Amniotic epithelial cell (primary cell): ENCODE measurements around the gene CHCHD6.

Experiments used
- DNase-seq: peaks from one replicate; pipeline ENCODE4 v3.0.0-alpha.2; 2010; ENCODE audit warnings: low read depth

The CHCHD6 gene

GRCh38 chr3:126703512-126704493, at the start of gene CHCHD6:
CHCHD6 (plus strand) TSS chr3:126704240; CDS start chr3:126704313, 73 bp downstream.
- peak; percentile 88 for DNase-seq

GRCh38 chr3:126654571-126655383, 49.3 kb upstream of the CHCHD6 start, which contains the start of gene TXNRD3:
TXNRD3 (minus strand) TSS chr3:126655124.
- DNase-seq = peak; percentile 56

DNA sequence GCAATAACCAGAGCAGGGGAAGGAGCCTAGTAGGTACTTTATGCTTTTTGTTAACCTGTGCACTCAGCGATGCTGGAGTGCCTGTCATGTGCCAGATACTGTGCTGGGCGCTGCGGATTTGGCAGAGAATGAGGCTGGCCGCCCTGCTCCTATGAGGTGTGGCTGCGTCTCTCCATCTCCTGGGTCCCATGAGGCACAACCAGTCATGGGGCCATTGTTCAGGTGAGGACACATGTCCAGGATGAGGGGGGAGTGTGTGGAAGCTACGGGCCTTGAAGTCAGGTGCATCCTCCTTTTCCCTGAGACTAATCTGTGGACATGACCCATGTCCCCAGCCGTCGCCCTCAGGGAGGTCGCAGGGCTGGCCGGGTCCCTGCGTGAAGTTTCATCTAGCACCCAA, 48.2 kb upstream of the CHCHD6 start:
- DNase-seq = no peak

DNA sequence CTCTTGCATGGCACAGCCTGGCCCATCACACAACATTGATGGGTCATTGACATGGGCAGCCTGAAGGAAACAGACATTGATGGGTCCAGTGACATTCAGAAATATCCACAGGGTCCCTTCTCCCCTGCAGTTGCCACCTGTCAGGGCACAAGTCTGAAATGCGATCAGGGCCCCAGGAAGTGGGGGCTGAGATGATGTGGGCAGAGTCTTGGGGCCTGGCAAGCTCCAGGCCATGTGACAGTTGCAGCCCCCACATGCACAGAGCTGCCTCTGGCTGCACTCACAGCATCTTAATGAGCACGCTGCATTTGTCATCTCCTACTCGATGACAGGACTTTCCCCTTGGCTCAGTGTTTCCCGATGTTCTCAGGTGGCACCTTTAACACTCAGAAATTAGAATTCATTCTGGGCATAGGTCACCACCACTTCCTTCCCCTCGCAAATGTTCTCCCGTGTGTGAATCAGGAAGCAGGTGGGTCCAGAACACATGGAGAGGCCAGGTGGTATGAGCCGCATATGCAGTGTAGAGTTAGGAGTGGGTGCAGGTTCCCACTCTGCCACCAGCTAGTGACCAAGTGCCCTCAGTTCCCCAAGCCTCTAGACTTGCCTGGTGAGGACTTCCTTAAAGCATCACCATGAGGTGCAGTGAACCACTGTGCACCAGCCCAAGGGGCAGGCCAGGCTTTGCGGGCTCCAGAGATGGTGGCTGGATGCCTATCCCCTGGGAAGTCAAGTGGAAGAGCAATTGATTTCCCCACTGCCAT, 47.5 kb upstream of the CHCHD6 start:
- DNase-seq = no peak

DNA sequence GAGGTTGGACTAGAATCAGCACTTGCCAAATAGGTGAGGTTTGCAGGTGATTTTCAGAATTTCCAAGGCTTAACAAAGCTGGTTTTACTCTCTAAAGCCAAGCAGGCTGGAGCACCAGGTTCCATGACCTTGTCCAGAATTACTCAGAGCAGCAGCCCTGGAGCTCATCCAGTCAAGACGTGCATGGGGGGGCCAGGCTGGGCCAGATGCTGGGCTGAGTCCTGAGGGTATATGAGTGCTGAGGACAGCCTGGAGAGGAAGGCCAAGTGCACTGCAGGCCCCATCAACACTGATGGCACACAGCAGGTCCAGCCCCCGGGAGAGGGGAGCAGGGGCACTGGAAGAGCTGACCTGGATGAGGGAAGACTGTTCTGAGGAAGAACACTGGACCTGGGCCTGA, 46.1 kb upstream of the CHCHD6 start:
- DNase-seq = no peak

GRCh38 chr3:126658584-126658983, 45.5 kb upstream of the CHCHD6 start:
- no peak for DNase-seq

GRCh38 chr3:126659915-126660886, 43.8 kb upstream of the CHCHD6 start:
- DNase-seq = no peak

DNA sequence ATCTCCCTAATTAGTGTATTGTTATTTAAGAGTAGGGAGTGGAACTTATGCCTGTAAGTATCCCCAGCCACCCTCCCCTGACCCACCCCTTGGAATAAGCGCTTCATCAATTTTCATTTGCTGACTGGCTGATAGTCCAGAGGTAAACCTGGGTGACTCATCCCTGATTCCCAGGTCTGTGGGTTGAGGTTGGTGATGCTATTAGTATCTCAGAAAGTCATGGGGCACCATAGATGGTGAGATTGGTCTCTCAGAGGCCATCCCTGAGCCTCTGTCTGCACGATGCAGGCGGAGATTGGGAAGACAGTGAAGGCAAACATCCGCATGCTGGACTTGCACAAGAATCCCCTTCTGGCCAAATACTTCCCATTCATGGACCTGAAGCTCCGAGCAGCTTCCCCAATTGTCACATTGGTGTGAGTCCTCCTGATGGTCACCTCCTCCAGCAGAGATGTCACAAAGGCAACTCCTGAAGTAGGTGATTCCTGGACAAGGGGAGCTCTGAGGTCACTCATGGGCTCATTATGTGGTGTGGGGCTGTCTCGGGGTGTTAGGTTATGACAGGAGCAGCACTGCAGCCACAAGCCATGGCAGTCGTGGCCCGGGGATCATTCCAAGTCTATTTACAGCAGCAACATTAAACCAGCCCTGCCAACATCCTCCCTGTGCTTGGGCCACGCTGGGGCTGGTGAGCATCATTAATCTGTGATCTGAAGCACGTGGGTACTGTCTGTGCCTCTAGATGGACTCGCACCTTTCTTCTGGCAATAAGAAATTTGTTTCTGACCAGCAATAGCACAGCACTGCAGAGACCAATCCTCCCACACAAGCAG, 42.3 kb upstream of the CHCHD6 start:
- DNase-seq = no peak

GRCh38 chr3:126663257-126663656, 40.8 kb upstream of the CHCHD6 start:
- DNase-seq = no peak

- no peak for DNase-seq
These were observed 40.3 kb upstream of the CHCHD6 start for GRCh38 chr3:126663750-126664149.

GRCh38 chr3:126664591-126665214, 39.3 kb upstream of the CHCHD6 start:
- DNase-seq = no peak

DNA sequence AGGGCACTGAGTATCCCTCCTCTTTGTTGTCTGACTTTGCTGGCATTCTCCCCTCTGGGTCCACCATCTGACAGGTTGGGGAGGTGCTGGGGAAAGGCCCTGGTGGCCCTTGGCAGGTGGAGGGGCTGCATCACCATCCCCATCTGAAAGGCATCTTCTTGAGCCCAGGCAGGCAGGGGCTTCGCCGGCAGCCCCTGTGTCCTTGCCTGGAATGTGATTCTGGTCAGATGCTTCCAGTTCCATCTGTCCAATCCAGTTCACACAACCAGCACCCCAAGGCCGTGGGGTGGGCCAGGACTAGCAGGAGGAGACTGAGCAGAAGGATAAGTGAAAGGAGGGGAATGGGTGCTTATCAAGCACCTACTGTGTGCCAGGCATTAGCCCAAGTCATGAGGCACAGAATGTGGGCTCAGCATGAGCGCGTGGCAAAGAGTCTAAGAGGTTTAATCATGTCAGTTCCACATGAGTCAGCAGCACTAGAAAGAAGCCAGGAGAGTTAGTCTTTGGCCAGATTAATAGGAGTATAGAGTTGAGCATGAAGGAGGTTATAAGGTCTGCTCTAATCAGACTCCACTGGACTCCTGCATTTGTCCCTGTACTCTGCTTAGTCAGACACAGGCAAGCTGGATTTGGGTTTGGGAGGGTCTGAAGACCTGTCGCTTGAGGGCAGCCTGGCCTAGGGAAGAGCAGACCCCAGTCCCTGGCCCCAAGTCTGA, 38.7 kb upstream of the CHCHD6 start:
- no peak for DNase-seq

DNA sequence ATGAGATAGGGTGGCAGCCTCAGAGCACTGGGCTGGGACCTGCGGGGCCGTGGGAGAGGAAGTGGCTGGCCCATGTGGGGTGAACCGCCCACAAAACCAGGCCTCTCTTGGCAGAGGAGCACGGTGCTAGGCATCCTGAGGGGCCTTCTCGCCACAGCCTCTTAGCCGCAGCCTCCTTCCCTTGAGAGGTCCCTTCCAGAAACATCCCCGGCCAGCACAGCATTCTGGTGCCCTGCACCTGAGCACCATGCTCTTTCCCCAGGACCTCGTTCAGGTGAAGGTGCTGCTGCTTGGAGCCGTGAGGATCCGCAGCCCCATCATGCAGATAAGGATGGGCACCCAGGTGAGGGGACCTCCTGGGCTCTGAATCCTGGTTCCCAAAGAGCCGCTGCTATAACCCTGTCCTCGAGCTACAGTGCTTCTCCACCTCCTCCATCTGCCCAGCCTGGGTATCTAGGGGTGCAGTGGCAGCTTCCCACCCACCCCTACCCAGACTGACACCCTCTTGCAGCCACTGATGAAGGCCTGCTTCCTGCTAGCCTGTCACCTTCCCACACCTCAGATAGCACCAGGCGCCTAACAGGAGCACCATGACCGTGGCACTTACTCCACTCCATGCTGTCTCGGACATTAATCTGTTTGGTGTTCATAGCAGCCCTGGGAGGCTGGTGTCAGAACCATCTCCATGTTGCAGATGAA, 37.9 kb upstream of the CHCHD6 start:
- no peak for DNase-seq

DNA sequence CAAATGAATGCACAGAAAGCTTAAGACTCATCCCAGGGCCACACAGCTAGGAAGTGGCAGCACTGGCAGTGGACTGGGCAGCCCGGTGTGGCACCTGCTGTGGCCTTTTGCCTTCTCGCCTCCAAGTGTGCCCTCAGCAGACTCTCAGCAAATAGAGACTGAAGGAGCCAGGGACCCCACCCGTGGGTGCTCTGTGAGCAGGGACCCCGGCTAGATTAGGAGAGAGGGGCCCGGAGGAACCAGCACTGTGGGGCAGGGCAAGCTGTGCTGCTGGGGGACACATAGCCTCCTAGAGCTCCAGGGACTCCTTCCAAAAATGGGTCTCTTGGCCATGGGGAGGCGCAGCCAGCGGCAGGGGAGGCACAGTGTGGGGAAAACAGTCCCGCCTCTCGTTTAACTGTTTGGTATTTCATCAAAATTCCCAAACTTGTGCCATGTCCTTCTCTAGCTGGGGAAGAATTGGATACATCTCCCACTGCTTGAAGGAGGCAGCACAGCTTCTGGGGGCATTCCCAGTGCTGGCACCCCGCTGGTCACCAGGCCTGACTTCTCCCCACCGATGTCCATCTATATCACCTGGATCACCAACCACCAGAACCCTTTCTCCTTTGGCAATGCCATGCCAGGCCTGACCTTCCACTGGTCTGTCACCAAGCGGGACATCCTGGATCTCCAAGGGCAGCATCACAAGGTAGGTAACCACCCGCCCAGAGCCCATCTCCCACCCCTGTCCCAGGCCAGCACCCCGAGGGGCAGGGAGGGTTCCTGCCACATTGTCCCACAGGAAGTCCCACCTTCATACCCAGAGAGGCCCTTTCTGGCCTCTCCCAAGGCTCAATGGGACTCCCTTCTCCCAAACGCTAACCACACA, 37.1 kb upstream of the CHCHD6 start:
- no peak for DNase-seq

DNA sequence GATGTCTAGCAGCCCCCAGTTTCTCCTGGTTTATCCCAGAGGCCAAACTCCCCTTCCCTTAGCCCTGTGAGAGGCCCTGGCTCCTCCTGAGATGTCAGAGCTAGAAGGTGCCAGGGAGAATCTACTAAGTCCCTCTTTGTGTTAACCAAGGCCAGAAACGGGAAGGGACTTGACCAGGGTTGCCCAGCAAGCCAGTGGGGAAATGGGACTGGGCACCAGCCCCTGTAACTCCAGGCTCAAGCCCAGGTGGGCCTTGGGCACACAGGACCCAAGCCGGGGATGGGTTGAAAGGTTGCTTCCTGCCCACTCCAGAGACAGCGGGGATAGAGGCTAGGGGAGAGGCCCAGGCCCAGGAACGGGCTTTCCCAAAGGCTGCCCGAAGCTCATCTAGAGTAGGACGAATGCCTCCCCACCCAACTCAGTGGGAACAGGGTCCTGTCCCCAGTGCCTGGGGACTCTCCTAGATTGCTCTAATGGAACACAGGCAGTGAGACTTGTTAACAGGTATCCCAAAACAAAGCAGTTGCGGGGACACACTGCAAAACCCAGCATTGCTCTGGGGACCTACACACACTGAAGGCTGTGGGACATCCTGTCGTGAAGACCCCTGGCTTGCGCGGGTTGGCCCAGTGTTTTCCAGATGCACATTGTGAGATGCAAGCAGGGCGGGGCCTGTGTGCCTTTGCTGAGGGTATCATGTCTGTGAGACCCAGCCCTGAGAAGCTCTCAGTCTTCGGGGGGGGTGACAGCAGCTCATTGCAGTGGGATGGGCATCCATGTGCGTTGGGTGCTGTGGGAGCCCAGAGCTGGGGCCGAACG, 36.2 kb upstream of the CHCHD6 start:
- no peak for DNase-seq
